Epithelial cell of esophagus (primary cell): ENCODE measurements around the gene THAP6.

Source experiments
- DNase-seq: peaks from one replicate; pipeline ENCODE4 v3.0.0; 2010; ENCODE audit warnings: low read depth
- H3K4me3 ChIP-seq: 2 replicates; pipeline ENCODE4 v1.5.1; 2011; ENCODE audit warnings: mild to moderate bottlenecking, low read length, control low read depth
- TF ChIP-seq, protein P1 (sequence below): IDR thresholded peaks from 2 replicates; pipeline ENCODE4 v1.5.1; 2011; ENCODE audit warnings: low read depth, mild to moderate bottlenecking, low read length, control low read depth, inconsistent platforms; ENCODE audit not compliant: insufficient read depth; ENCODE audit errors: missing control alignments

THAP6 gene, protein sequence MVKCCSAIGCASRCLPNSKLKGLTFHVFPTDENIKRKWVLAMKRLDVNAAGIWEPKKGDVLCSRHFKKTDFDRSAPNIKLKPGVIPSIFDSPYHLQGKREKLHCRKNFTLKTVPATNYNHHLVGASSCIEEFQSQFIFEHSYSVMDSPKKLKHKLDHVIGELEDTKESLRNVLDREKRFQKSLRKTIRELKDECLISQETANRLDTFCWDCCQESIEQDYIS

DNA sequence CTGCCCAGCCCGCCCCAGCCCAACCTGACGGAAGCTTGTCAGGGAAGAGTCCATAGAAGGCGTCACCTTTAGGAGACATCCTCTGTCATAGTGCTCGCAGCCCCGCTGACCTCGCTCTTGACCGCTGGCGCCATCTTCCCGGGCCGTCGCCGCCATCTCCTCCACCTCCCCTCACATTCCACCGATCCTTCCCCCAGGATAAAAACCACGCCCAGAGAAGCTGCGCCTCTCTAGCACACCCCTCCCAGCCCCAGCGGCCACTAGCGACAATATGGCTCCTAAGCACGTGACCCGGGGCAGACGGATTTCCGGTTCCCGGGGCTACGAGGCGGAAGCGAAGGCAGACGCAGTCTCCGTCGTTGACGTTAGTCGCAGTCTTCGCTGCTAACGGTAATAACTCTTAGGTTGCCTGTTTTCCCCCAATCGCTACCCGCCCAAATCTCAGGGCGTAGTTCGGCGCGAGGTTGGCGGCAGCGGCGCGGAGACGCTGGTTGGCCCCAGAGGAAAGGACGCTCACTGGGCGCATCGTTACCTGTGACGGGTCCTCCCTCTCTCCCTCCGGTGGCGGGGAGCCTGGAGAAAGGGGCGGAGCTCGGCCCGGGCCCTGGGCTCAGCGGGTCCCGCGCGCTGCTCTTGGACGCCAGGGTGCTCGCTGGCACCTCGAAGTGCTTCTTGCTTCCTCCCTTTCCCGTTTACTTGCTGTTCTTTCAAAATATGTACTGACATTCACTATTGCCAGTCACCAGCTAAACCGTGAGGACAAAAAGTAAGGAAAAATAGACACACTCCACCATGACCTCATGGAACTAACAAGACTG, at the start of gene THAP6, which contains the start of gene RCHY1:
TSS of gene THAP6 (plus strand) at position 343 of the 818 bp plus-strand sequence. CDS start 980 bp downstream, outside the sequence.
TSS of gene RCHY1 (minus strand) at position 273 of the 818 bp plus-strand sequence. CDS start at position 156, 117 bp downstream.
- DNase-seq: peak; percentile 96
- TF ChIP-seq, protein P1, sequence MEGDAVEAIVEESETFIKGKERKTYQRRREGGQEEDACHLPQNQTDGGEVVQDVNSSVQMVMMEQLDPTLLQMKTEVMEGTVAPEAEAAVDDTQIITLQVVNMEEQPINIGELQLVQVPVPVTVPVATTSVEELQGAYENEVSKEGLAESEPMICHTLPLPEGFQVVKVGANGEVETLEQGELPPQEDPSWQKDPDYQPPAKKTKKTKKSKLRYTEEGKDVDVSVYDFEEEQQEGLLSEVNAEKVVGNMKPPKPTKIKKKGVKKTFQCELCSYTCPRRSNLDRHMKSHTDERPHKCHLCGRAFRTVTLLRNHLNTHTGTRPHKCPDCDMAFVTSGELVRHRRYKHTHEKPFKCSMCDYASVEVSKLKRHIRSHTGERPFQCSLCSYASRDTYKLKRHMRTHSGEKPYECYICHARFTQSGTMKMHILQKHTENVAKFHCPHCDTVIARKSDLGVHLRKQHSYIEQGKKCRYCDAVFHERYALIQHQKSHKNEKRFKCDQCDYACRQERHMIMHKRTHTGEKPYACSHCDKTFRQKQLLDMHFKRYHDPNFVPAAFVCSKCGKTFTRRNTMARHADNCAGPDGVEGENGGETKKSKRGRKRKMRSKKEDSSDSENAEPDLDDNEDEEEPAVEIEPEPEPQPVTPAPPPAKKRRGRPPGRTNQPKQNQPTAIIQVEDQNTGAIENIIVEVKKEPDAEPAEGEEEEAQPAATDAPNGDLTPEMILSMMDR: peak; percentile 10
- H3K4me3 ChIP-seq: peak within 1 kb of the TSS; percentile 92

DNA sequence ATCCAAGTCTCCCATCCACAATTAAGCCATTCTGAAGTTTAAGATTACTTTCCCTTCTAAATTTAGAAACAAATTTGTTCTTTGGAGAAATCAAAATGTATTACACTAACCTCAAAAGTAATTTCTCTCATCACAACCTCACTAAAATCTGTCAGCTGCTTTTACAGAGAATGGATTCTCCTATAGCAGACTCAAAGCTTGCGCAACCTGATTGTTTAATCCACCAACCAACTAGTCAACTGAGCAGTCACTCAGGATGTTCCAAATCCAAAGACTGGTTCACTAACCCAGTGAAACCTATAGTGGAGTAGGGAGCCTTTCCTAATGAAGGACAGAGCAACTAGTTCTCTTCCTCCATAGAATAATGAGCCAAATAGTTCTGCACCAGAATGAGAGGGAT, 44.4 kb upstream of the THAP6 start:
- peak; percentile 11 for DNase-seq
- TF ChIP-seq, protein P1: no peak
- H3K4me3 ChIP-seq: no peak overlapping the region

DNA sequence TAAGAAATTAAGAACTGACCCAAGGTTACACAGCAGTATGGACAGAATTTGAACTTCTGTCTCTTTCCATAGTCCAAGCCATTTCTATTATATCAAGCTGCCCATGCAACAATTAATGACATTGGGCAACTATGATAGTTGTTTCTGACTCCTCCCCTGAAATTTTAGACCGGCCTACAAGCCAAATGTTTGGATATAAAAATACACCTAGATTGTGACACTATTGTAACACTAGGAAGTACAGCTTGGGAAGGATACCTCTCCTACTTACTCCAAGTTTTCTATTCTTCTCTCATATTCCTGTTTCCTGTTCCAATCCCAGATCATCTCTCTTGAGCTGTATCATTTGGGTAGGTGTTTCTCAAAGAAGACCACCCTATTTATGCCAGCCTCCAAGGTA, 43.5 kb upstream of the THAP6 start:
- no peak overlapping the region for H3K4me3 ChIP-seq
- no peak for DNase-seq
- TF ChIP-seq, protein P1: no peak

DNA sequence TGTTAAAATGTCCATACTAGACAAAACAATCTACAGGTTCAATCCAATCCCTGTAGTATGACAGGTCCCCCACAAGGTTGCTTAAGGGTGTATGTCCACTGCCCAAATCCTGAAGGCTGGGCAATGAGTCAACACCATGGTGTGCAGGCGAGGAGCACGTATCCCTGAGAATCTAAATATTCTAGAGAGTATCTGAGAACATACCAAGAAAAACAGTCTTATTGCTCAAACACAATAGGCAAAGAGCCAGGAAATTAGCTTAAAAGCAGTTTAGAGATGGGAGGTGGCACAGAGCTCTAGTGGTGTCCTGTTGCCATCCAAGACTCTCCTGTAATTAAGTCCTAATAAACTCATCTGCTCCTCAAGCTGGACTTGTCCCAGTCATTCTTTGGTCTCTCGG, 37.1 kb upstream of the THAP6 start:
- TF ChIP-seq, protein P1: no peak
- DNase-seq: no peak
- no peak overlapping the region for H3K4me3 ChIP-seq

DNA sequence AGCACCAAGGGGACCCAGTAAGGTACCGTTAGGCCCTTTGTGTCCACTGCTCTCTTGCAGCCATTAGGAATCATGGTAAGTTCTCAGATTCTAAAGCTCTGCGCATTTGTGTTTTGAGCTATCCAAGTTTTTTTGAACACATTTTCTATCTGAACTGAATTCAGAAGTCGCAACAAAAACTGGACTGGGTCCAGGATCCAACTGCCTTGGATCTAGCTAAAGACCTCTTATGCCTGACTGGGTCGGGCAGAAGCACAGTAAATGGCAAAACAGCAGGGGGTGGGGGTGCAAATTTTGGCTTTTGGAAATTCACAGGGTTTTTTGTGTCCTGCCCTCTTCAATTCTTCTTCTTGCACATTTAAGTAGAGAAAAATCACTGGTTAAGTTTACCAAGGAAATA, 30.1 kb upstream of the THAP6 start:
- H3K4me3 ChIP-seq: no peak overlapping the region
- TF ChIP-seq, protein P1: no peak
- DNase-seq: no peak

DNA sequence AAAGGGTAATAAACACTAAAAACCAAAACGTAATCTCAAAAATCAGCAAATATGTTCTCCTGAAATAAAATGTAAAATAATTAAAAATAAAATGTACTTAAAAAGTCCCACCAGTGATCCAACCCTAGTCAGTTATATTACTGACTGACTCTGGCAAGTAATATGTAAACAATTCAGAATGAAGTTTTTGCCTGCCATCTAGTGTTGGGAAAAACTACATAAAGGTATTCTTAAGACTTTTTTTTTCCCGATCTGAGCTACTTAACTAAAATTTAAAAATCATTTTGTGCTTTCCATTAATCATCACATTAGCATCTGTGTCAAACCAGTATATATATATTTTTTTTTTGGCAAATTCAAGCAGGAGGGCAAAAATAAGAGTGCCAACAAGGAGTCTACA, 24.1 kb upstream of the THAP6 start:
- H3K4me3 ChIP-seq: no peak overlapping the region
- peak; percentile 26 for DNase-seq
- TF ChIP-seq, protein P1: no peak
